Ramos (cell line): ENCODE data around the gene PATZ1.
"Not testable (repeated sequence)": the region's sequence is repeated elsewhere in the genome, so short reads cannot be mapped to it uniquely, and the experiment has no call there.

Experiments used
- in situ Hi-C: fragments of 300-500 bp; cut with MboI; formaldehyde crosslinking; loops from one replicate; pipeline ENCODE4 v1.14.3; 2022; ENCODE audit warnings: low sequenced_read_pairs; ENCODE audit not compliant: unreplicated experiment

Gene PATZ1

DNA sequence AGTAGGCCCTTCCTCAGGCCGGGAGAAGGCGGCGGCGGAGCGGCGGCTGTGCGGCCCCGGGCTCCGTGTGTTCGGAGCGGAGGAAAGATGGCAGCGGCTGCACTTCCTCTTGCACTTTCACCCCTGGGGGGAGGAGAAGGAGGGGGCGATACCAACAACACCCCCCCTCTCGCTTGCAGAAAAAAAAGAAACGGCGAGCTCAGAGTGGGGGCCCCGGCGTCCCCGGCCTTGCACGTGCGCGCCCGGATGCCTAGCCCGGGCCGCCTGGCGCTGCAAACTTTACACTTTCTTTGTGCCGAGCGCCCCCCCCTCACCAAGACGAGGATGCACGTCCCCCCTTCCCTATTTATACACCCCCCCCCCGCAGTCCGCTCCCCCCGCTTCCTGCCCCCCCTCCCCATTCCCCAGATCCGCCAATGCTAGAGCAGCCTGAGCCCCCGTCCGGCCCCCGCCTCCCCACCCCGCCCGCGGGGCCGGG, at the start of gene PATZ1:
Gene PATZ1 (minus strand): TSS at position 92 of the 478 bp plus-strand sequence. CDS start 744 bp downstream, outside the sequence.
- in situ Hi-C loops = loop anchor here (5.0 kb wide), 1 partner anchor 54 kb away; the partner anchor contains the start of gene PIK3IP1

GRCh38 chr22:31394326-31394725, 48.2 kb upstream of the PATZ1 start:
- in situ Hi-C loops = no loop called here

- in situ Hi-C loops = no loop called here
Observed at GRCh38 chr22:31393893-31394292, 47.7 kb upstream of the PATZ1 start.

GRCh38 chr22:31378651-31379050, 32.5 kb upstream of the PATZ1 start:
- in situ Hi-C loops = not testable (repeated sequence)

DNA sequence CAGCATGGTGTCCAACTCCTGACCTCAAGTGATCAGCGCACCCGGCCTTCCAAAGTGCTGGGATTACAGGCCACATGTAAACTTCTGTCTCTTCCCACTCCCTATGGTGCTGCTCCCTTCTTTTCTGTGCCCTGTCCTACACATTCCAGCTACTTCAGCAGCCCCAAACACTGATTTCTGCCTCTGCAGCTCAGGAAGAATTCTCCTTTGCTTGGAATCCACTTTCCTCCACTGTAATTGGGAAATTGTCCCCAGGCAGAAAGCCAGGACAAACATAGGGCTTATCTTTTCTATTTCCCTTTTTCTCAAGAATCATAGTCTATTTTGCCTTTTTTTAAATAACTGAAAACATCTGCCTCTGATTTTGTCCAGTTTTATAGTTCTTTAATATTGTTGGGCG, 32.0 kb upstream of the PATZ1 start:
- in situ Hi-C loops = no loop called here

DNA sequence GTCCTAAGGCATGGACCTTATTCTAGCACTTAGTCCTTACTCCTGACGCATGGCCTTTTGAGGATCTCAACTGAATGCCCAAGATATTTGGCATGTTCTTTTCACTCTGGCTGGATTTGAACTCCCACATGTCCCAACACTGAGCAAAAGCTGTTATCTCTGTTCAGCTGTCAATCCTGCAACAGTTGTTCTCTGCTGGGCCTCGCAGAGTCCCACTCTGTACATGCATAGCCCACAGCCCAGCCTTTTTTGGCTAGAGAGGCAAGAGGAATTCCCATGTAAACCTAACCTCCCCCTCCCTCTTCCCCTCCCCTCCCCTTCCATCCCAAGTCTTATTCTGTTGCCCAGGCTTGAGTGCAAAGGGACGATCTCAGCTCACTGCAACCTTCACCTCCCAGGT, 31.5 kb upstream of the PATZ1 start:
- in situ Hi-C loops = no loop called here

- in situ Hi-C loops = no loop called here
Observed at GRCh38 chr22:31367426-31367825, 21.3 kb upstream of the PATZ1 start.

- in situ Hi-C loops = no loop called here
Observed at GRCh38 chr22:31363885-31364465, 17.8 kb upstream of the PATZ1 start.

GRCh38 chr22:31361743-31362142, 15.6 kb upstream of the PATZ1 start:
- in situ Hi-C loops = no loop called here

DNA sequence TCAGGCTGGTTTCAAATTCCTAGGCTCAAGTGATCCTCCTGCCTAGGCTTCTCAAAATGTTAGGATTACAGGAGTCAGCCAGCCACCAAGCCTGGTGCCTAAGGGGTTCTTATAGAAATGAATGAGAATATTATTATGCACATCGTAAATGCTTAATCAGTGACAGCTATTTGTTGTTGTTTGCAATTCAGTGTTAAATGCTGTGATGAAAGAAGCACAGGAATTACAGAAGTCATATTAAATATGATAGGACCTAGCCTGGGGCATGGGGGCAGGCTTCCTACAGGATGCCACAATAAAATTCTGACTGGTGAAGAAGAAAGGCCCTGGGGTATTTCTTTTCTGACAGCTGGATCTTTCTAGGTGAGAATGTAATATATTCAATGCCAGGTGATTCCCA, 13.9 kb upstream of the PATZ1 start:
- in situ Hi-C loops = no loop called here

DNA sequence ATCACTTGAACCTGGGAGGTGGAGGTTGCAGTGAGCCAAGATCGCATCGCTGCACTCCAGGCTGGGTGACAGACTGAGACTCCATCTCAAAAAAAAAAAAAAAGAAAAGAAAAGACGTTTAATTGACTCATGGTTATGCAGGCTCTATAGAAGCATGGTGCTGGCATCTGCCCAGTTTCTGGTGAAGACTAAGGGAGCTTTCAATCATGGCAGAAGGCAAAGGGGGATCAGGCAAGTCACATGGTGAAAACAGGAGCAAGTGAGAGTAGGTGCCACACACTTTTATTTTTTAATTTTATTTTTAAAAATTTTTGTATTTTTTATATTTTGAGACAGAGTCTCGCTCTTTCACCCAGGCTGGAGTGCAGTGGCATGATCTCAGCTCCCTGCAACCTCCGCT, 8.4 kb upstream of the PATZ1 start:
- in situ Hi-C loops = no loop called here

DNA sequence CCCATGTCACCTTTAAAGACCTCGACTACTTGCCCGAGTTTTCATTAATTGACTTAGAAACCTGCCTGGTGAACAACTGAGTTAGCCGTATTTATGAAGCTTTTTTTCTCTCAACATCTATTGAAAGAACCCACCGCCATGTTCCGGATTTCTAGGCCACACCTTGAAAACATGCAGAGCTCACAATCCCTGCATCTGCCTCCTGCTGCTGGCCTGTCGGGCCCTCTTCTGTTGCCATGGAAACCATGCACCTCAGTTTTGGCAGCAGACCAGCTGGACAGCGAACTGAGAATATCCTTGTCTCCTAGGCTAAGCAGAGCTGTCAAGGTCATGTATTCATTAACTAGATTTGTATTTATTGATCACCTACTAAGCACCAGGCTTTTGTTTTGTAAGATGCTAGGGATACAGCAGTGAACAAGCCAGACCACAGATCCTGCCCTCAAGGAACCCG, 4.3 kb upstream of the PATZ1 start:
- in situ Hi-C loops = no loop called here

- in situ Hi-C loops = loop anchor here (5.0 kb wide), 1 partner anchor 58 kb away; the partner anchor contains the start of gene PIK3IP1
Observed at GRCh38 chr22:31349960-31350359, 3.8 kb upstream of the PATZ1 start.

- in situ Hi-C loops = loop anchor here (5.0 kb wide), 1 partner anchor 56 kb away; the partner anchor contains the start of gene PIK3IP1
Observed at GRCh38 chr22:31348766-31349165, 2.6 kb upstream of the PATZ1 start.

- in situ Hi-C loops = loop anchor here (5.0 kb wide), 1 partner anchor 56 kb away; the partner anchor contains the start of gene PIK3IP1
Observed at GRCh38 chr22:31348009-31348337, 1.8 kb upstream of the PATZ1 start.

DNA sequence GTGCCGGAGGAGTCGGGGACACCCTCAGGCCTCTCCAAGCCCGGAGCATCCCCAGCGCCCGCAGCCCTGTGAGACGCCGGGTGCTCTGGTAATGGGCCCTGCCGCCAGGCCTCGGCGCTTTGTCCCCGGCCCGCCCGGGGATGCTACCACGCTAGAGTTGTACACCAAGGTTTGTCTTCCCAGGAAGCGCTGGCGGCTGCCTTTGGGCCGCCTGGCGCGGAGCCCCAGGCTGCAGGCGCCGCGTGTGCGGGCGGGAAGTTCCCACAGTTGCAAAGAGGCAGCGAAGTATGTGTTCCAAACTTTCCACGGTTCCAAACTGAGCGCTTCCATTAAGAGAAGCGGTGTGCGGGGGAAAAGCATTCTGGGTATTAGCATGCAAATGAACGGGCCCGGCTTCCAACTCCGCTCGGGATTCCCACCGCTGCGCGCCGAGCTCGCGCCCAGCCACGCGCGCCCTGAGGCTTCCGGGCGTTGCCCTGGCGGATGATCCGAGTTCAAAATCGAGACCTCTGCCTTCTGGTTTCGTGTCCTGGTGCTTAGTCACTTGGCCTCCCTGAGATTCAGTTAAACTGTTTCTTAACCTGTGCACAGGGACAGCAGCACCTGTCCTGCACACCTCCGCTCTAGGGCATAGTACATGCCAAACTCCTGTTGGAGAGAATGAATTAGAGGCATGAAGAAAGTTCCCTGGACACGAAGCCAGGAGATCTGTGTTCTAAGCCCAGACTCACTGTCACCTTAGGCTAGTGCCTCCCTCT, 1.3 kb upstream of the PATZ1 start:
- in situ Hi-C loops = loop anchor here (5.0 kb wide), 1 partner anchor 55 kb away; the partner anchor contains the start of gene PIK3IP1

- in situ Hi-C loops = loop anchor here (5.0 kb wide), 1 partner anchor 54 kb away; the partner anchor contains the start of gene PIK3IP1
Observed at GRCh38 chr22:31346733-31347250, 646 bp upstream of the PATZ1 start.

DNA sequence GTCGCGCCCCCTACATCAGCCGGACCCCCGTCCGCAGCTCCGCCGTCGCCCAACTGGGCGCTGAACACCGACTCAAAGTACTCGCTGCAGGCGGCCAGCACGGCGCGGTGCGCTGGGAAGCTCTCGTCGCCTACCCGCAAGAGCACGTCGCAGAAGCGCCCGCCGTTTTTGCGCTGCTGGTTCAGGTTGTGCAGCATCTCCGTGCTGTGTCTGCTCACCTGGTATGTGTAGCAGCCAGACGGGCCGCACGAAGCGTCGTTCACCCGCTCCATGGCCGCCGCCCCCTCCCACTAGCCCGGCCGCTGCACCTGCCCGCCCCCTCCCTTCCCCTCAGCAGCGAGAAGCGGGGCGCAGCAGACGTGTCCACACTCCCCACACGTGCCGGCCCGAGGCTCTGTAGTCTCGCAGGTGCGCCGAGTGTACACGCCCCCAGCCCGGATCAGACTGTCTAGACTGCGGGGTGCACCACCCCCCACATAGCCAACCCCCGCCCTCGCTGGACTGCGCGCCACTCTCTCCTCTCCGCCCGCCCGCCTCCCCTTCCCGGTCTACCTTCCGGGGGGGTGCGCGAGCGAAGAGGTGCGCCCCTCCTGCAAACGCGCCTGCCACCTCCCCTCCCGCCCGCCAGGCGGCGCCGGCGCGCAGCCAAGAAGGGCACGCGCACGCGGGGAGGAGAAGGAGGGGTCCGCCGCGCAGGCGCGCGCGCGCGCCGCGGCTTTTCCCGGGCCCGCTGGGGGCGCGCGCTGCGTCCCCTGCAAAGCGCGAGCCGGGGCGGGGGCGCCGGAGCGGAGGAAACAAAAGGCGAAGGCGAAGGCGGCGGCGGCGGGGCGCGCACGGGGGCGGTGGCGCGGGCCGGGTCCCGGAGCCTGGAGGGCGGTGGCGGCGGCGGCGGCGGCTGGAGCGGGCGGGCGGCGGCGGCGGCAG, 553 bp downstream of the PATZ1 start:
- in situ Hi-C loops = loop anchor here (5.0 kb wide), 1 partner anchor 53 kb away; the partner anchor contains the start of gene PIK3IP1

DNA sequence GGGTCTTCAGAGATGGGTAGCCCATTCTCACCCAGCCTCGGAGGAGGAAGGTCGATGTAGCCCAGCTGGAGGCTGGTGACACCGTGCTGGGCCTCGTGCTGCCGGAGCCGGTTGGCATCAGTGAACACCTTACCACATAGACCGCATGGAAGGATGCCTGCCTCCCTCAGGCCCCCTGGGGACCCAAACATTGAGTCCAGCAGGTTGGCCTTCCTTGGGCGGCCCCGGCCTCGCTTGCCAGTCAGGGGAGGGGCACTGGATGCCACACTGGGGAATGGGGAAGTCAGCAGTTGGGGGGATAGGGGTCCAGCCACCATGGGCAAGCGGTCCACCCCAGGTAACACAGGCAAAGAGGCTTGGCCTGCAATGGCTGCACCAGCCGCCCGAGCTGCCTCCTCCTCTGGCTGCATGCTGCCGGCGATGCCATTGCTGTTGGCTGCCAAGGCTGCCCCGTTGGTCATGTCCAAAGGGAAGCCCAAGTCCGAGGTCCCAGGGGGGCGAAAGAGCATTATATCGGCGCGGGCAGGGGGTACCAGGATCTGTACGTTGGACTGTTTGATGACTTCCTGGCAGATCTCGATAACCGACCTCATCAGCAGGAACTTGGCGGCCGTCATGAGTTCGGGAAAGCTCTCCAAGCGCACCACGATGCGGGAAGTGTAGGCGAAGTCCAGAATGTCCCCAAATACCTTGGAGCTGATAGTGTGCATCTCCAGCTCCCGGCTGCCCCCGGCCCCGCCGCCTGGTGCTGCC, 1.4 kb downstream of the PATZ1 start:
- in situ Hi-C loops = loop anchor here (5.0 kb wide), 1 partner anchor 52 kb away; the partner anchor contains the start of gene PIK3IP1
